ENCODE results near the gene COL15A1. TPM values are rescaled to one million over a fixed set of nuclear protein-coding genes. Genes with fewer than 3 reads are reported as not detected.

Gene COL15A1
- total RNA-seq, 2 donors from 2014 or later: not detected

- no peak overlapping the region for H3K27ac Mint-ChIP-seq
- no peaks in the 10 kb centered on the region for H3K9me3 ChIP-seq (ENCODE audit: control insufficient read depth, low read length, poor library complexity, severe bottlenecking)
- no peaks in the 10 kb centered on the region for H3K4me1 Mint-ChIP-seq
- ATAC-seq (no peak), DNase-seq (no peak)
- H3K27me3 Mint-ChIP-seq: peaks cover 27% of the 10 kb centered on the region
- no peak overlapping the region for H3K4me3 Mint-ChIP-seq
- H3K36me3 Mint-ChIP-seq (ENCODE audit: low read depth): peaks cover 2% of the 10 kb centered on the region
These were observed 20.8 kb upstream of the COL15A1 start for GRCh38 chr9:98922721-98923435.

GRCh38 chr9:98923451-98924123, 20.1 kb upstream of the COL15A1 start:
- Mint-ChIP-seq H3K27ac (no peak overlapping the region), H3K27me3 (peaks cover 33% of the 10 kb centered on the region), H3K36me3 (ENCODE audit: low read depth) (peaks cover 2% of the 10 kb centered on the region), H3K4me1 (no peaks in the 10 kb centered on the region), H3K4me3 (no peak overlapping the region)
- ATAC-seq (no peak), DNase-seq (no peak)
- no peaks in the 10 kb centered on the region for H3K9me3 ChIP-seq (ENCODE audit: control insufficient read depth, low read length, poor library complexity, severe bottlenecking)

- DNase-seq (no peak), ATAC-seq (no peak)
- Mint-ChIP-seq H3K27ac (no peak overlapping the region), H3K4me1 (no peaks in the 10 kb centered on the region), H3K27me3 (peaks cover 32% of the 10 kb centered on the region), H3K4me3 (no peak overlapping the region), H3K36me3 (ENCODE audit: low read depth) (peaks cover 2% of the 10 kb centered on the region)
- H3K9me3 ChIP-seq (ENCODE audit: control insufficient read depth, low read length, poor library complexity, severe bottlenecking): no peaks in the 10 kb centered on the region
These were observed 18.5 kb upstream of the COL15A1 start for GRCh38 chr9:98924946-98925820.

GRCh38 chr9:98925956-98926355, 17.8 kb upstream of the COL15A1 start:
- no peak overlapping the region for H3K4me3 Mint-ChIP-seq
- no peak overlapping the region for H3K27ac Mint-ChIP-seq
- H3K9me3 ChIP-seq (ENCODE audit: control insufficient read depth, low read length, poor library complexity, severe bottlenecking): no peaks in the 10 kb centered on the region
- H3K27me3 Mint-ChIP-seq: peaks cover 37% of the 10 kb centered on the region
- H3K4me1 Mint-ChIP-seq: no peaks in the 10 kb centered on the region
- peaks cover 2% of the 10 kb centered on the region for H3K36me3 Mint-ChIP-seq (ENCODE audit: low read depth)
- ATAC-seq (no peak), DNase-seq (no peak)

GRCh38 chr9:98927724-98928123, 16.0 kb upstream of the COL15A1 start:
- no peak for DNase-seq
- peaks cover 2% of the 10 kb centered on the region for H3K36me3 Mint-ChIP-seq (ENCODE audit: low read depth)

GRCh38 chr9:98929071-98929470, 14.6 kb upstream of the COL15A1 start:
- Mint-ChIP-seq H3K27me3 (peaks cover 41% of the 10 kb centered on the region), H3K27ac (no peak overlapping the region), H3K36me3 (ENCODE audit: low read depth) (peaks cover 2% of the 10 kb centered on the region), H3K4me1 (no peaks in the 10 kb centered on the region), H3K4me3 (no peak overlapping the region)
- DNase-seq: no peak
- ATAC-seq: no peak
- H3K9me3 ChIP-seq (ENCODE audit: control insufficient read depth, low read length, poor library complexity, severe bottlenecking): no peaks in the 10 kb centered on the region

More at GRCh38 chr9:98927724-98928123, 16.0 kb upstream of the COL15A1 start:
- H3K27me3 Mint-ChIP-seq: peaks cover 44% of the 10 kb centered on the region
- ATAC-seq: no peak
- no peaks in the 10 kb centered on the region for H3K9me3 ChIP-seq (ENCODE audit: control insufficient read depth, low read length, poor library complexity, severe bottlenecking)
- no peak overlapping the region for H3K27ac Mint-ChIP-seq
- no peaks in the 10 kb centered on the region for H3K4me1 Mint-ChIP-seq
- H3K4me3 Mint-ChIP-seq: no peak overlapping the region

GRCh38 chr9:98929895-98930341, 13.8 kb upstream of the COL15A1 start:
- no peaks in the 10 kb centered on the region for H3K9me3 ChIP-seq (ENCODE audit: control insufficient read depth, low read length, poor library complexity, severe bottlenecking)
- H3K4me3 Mint-ChIP-seq: no peak overlapping the region
- no peak for ATAC-seq
- peaks cover 46% of the 10 kb centered on the region for H3K27me3 Mint-ChIP-seq
- no peaks in the 10 kb centered on the region for H3K4me1 Mint-ChIP-seq
- H3K36me3 Mint-ChIP-seq (ENCODE audit: low read depth): peaks cover 2% of the 10 kb centered on the region
- no peak for DNase-seq
- H3K27ac Mint-ChIP-seq: no peak overlapping the region

- ATAC-seq: no peak
- Mint-ChIP-seq H3K27ac (no peak overlapping the region), H3K27me3 (peaks cover 46% of the 10 kb centered on the region), H3K4me3 (no peak overlapping the region), H3K36me3 (ENCODE audit: low read depth) (peaks cover 2% of the 10 kb centered on the region), H3K4me1 (no peaks in the 10 kb centered on the region)
- DNase-seq: no peak
- H3K9me3 ChIP-seq (ENCODE audit: control insufficient read depth, low read length, poor library complexity, severe bottlenecking): no peaks in the 10 kb centered on the region
These were observed 12.9 kb upstream of the COL15A1 start for GRCh38 chr9:98930792-98931191.

- H3K36me3 Mint-ChIP-seq (ENCODE audit: low read depth): no peaks in the 10 kb centered on the region
These were observed 11.9 kb upstream of the COL15A1 start for GRCh38 chr9:98931600-98932389.

GRCh38 chr9:98933185-98933584, 10.5 kb upstream of the COL15A1 start:
- Mint-ChIP-seq H3K36me3 (ENCODE audit: low read depth) (no peaks in the 10 kb centered on the region), H3K4me1 (no peaks in the 10 kb centered on the region), H3K27ac (no peak overlapping the region), H3K4me3 (no peak overlapping the region), H3K27me3 (peaks cover 57% of the 10 kb centered on the region)
- ATAC-seq (no peak), DNase-seq (no peak)
- H3K9me3 ChIP-seq (ENCODE audit: control insufficient read depth, low read length, poor library complexity, severe bottlenecking): no peaks in the 10 kb centered on the region

More at GRCh38 chr9:98931600-98932389, 11.9 kb upstream of the COL15A1 start:
- Mint-ChIP-seq H3K4me1 (no peaks in the 10 kb centered on the region), H3K27ac (no peak overlapping the region), H3K27me3 (peaks cover 50% of the 10 kb centered on the region), H3K4me3 (no peak overlapping the region)
- ATAC-seq (no peak), DNase-seq (no peak)
- H3K9me3 ChIP-seq (ENCODE audit: control insufficient read depth, low read length, poor library complexity, severe bottlenecking): no peaks in the 10 kb centered on the region

- peaks cover 2% of the 10 kb centered on the region for H3K4me1 Mint-ChIP-seq
- DNase-seq (no peak), ATAC-seq (no peak)
- H3K27ac Mint-ChIP-seq: no peak overlapping the region
- H3K27me3 Mint-ChIP-seq: peaks cover 61% of the 10 kb centered on the region
- no peaks in the 10 kb centered on the region for H3K9me3 ChIP-seq (ENCODE audit: control insufficient read depth, low read length, poor library complexity, severe bottlenecking)
- no peak overlapping the region for H3K4me3 Mint-ChIP-seq
- no peaks in the 10 kb centered on the region for H3K36me3 Mint-ChIP-seq (ENCODE audit: low read depth)
These were observed 9.8 kb upstream of the COL15A1 start for GRCh38 chr9:98933890-98934289.

GRCh38 chr9:98935071-98935505, 8.6 kb upstream of the COL15A1 start:
- no peaks in the 10 kb centered on the region for H3K9me3 ChIP-seq (ENCODE audit: control insufficient read depth, low read length, poor library complexity, severe bottlenecking)
- peaks cover 2% of the 10 kb centered on the region for H3K4me1 Mint-ChIP-seq
- ATAC-seq: no peak
- H3K27me3 Mint-ChIP-seq: peaks cover 66% of the 10 kb centered on the region
- H3K27ac Mint-ChIP-seq: no peak overlapping the region
- DNase-seq: no peak
- no peak overlapping the region for H3K4me3 Mint-ChIP-seq
- no peaks in the 10 kb centered on the region for H3K36me3 Mint-ChIP-seq (ENCODE audit: low read depth)
